C4-2B (cell line): ENCODE measurements around the gene SP110.
"Not testable (repeated sequence)": the region's sequence is repeated elsewhere in the genome, so short reads cannot be mapped to it uniquely, and the experiment has no call there.

Experiments used
- H3K27ac ChIP-seq: fragments of 450-650 bp; 2 replicates; pipeline ENCODE4 v1.5.1; 2017
- ZFX ChIP-seq: fragments of 450-650 bp; IDR thresholded peaks from 2 replicates; pipeline ENCODE4 v1.6.1; 2017
- TF ChIP-seq, protein P1 (sequence below): fragments of 450-650 bp; conservative IDR thresholded peaks from 2 replicates; pipeline ENCODE4 v1.5.1; 2017; ENCODE audit warnings: mild to moderate bottlenecking

SP110 gene

DNA sequence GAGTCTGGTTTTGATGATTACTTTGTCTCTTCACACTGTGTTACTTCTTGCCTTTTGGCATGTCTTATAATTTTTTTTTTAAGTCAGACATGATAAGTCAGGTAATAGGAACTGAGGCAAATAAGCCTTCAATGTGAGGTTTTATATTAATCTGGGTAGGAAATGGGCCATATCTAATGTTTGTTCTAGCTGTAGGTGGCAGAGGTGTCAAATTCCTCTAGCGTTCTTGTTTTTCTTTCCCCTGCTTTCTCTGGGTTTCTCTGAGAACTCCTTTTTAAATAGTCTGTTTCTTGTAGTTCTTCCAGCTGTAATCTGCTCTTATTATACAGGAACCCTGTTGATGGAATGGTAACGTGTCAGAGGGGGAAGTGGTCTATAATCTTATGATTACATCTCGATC is 11.5 kb upstream of the SP110 start:
- H3K27ac ChIP-seq: no peak overlapping the region
- TF ChIP-seq ZFX: no peak
- TF ChIP-seq, protein P1, sequence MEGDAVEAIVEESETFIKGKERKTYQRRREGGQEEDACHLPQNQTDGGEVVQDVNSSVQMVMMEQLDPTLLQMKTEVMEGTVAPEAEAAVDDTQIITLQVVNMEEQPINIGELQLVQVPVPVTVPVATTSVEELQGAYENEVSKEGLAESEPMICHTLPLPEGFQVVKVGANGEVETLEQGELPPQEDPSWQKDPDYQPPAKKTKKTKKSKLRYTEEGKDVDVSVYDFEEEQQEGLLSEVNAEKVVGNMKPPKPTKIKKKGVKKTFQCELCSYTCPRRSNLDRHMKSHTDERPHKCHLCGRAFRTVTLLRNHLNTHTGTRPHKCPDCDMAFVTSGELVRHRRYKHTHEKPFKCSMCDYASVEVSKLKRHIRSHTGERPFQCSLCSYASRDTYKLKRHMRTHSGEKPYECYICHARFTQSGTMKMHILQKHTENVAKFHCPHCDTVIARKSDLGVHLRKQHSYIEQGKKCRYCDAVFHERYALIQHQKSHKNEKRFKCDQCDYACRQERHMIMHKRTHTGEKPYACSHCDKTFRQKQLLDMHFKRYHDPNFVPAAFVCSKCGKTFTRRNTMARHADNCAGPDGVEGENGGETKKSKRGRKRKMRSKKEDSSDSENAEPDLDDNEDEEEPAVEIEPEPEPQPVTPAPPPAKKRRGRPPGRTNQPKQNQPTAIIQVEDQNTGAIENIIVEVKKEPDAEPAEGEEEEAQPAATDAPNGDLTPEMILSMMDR: no peak

DNA sequence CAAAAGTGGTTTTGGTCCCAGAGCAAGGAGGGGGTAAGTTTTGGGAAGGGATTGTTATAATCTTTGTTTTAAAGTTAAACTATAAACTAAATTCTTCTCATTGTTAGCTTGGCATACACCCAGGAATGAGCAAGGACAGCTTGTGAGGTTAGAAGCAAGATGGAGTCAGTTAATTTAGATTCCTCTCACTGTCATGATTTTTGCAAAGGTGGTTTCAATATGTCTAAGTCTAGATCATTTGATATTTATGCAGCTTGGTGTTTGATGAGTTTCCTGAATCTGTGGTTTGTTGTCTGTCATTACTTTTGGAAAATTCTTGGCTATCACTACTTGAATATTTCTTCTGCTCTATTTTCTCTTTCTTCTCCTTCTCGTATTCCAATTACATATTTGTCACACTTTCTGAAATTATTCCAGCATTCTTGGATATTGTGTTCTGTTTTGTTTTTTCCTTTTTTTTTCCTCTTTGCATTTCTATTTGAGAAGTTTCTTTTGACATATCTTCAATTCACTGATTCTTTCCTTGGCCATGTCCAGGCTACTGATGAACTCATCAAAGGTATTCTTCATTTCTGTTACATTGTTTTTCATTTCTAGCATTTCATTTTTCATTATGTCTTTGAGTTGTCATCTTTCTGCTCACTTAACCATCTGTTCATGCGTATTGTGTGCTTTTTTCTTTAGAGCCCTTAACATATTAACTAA is 10.9 kb upstream of the SP110 start:
- H3K27ac ChIP-seq: no peak overlapping the region
- no peak for TF ChIP-seq ZFX
- TF ChIP-seq, protein P1: no peak

- TF ChIP-seq, protein P1: no peak
- no peak for TF ChIP-seq ZFX
- no peak overlapping the region for H3K27ac ChIP-seq
Observed at GRCh38 chr2:230230087-230230486, 10.3 kb upstream of the SP110 start.

GRCh38 chr2:230227216-230227615 is 7.4 kb upstream of the SP110 start:
- TF ChIP-seq ZFX: no peak
- TF ChIP-seq, protein P1: no peak
- H3K27ac ChIP-seq: no peak overlapping the region

GRCh38 chr2:230226051-230226551 is 6.3 kb upstream of the SP110 start:
- no peak overlapping the region for H3K27ac ChIP-seq
- TF ChIP-seq, protein P1: no peak
- no peak for TF ChIP-seq ZFX

DNA sequence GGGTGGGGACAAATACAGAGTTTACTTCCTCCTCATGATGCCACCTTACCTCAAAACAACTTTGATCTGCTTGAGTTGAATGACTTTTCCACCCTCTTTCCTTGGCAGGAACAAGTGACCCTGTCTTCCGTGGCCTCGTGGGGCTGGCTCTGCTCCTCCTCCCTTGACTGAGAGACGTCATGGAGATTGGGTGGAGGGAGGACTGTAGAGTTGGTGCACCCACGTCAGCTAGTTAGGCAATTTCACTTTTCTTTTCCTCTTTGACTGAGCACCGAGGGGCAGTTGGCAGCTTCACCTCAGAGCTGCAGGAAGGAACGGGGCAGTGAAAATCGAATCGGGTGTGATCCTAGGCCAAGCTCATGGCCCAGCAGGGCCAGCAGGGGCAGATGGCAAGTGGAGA is 5.7 kb upstream of the SP110 start, which contains the start of gene SP140:
TSS of gene SP140 (plus strand) at position 251 of the 400 bp plus-strand sequence. CDS start at position 360, 109 bp downstream.
- no peak for TF ChIP-seq ZFX
- TF ChIP-seq, protein P1: no peak
- H3K27ac ChIP-seq: no peak within 1 kb of the TSS

DNA sequence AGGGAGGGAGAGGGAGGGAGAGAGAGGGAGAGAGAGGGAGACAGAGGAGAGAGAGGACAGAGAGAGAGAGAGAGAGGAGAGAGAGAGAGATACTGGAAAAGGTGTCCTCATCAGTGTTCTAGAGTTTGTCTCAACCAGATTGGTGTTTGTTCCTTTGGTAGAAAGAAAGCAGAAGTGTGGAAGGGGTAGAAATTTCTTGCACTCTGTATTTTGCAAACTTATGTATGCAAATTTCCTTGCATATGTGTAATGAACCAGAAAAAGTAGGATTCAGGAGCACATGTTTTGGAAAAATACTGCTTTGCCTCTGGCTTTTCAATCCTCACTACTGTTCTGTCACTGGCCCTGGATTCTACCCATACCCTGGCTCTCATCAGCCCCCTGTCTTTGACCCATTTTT is 4.7 kb upstream of the SP110 start:
- H3K27ac ChIP-seq: no peak overlapping the region

GRCh38 chr2:230222829-230223228 is 3.0 kb upstream of the SP110 start:
- not testable (repeated sequence) for H3K27ac ChIP-seq

More for the DNA sequence above, 4.7 kb upstream of the SP110 start:
- no peak for TF ChIP-seq ZFX
